Activated CD4-positive, alpha-beta T cell treated with anti-CD3 and anti-CD28 coated beads, Interleukin-2, amount 10 ng/mL, durations not matched to agents 24 days and 14 days (primary cell): ENCODE measurements around the gene NUTM2B. TPM values are rescaled to one million over a fixed set of nuclear protein-coding genes. Genes with fewer than 3 reads are reported as not detected.
A peak's percentile ranks its signal among the peaks of the same experiment; 100 is the strongest.
"Not testable (repeated sequence)": the region's sequence is repeated elsewhere in the genome, so short reads cannot be mapped to it uniquely, and the experiment has no call there.

Experiments
- DNase-seq: peaks from one replicate; pipeline ENCODE4 v3.0.0; 2022
- H3K27ac Mint-ChIP-seq: one replicate; pipeline ENCODE4 v1.8.0; 2022; ENCODE audit warnings: mild to moderate bottlenecking, mixed read lengths
- H3K27me3 Mint-ChIP-seq: one replicate; pipeline ENCODE4 v1.8.0; 2022; ENCODE audit warnings: mixed read lengths
- H3K36me3 Mint-ChIP-seq: one replicate; pipeline ENCODE4 v1.8.0; 2022; ENCODE audit warnings: low read depth, mild to moderate bottlenecking, mixed read lengths
- H3K4me1 Mint-ChIP-seq: one replicate; pipeline ENCODE4 v1.8.0; 2021; ENCODE audit warnings: mixed read lengths
- H3K4me3 Mint-ChIP-seq: one replicate; pipeline ENCODE4 v1.8.0; 2022; ENCODE audit warnings: mild to moderate bottlenecking, moderate library complexity, mixed read lengths
- H3K9me3 Mint-ChIP-seq: one replicate; pipeline ENCODE4 v1.8.0; 2021; ENCODE audit warnings: mixed read lengths
- intact Hi-C: fragments of 100-400 bp; cut with micrococcal nuclease; formaldehyde crosslinking; loops from one replicate; pipeline ENCODE4 v1.15.1; 2023
- total RNA-seq: library from RNA; stranded (reverse); gene quantifications from 2 replicates; pipeline ENCODE4 v1.2.3, GENCODE V29; 2022

The NUTM2B gene
- total RNA-seq, 1 donor from 2014 or later: 0.91 TPM

DNA sequence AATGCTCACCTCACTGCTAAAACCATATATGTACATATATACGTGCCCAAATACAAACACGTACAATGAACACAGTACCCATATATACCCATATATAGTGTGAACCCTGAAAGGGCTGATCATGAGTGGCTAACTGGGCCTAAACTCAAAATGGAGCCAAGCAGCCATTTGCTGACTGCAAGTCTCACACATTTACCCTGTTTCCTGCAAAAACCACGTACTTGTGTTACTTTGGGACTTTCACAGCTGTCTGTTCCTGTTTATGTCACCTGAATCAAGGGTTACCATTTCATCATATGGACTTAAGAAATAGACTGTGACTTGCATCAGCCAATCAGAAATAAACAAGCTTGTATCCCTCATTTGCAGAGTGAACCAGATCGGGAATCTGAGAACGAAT, 5.9 kb upstream of the NUTM2B start:
- DNase-seq, H3K4me1 Mint-ChIP-seq, H3K4me3 Mint-ChIP-seq, H3K36me3 Mint-ChIP-seq, intact Hi-C loops, H3K27ac Mint-ChIP-seq, H3K9me3 Mint-ChIP-seq, H3K27me3 Mint-ChIP-seq: not testable (repeated sequence)

DNA sequence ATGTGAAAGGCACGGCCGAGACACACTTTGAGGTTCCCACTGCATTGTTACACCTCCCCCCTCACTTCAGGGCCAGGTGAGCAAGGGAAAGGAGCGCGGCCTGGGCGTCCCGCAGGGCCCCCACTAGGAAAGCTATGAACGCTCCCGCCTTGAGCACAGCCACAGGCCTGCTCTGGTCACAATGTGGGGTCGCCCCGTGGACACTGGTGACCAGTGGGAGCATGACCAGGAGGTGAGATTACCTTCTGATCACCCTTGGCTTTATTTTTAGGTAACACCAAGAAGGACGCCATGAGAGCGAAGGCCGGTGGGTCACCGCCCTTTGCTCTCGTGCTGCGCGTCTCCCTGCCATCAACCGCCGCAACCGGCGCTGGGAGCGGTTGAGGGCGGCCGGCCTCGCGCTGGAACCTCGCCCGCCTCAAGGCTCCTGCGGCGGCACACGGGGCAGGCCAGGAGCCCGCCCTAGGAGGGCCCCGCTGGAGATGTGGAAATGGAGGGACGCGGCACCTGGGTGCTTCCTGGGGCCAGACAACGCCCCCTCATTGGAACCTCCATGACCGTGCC, 2.6 kb upstream of the NUTM2B start:
- H3K36me3 Mint-ChIP-seq, H3K4me3 Mint-ChIP-seq, H3K4me1 Mint-ChIP-seq, H3K27ac Mint-ChIP-seq, H3K9me3 Mint-ChIP-seq, H3K27me3 Mint-ChIP-seq, intact Hi-C loops: not testable (repeated sequence)
- peak; percentile 35 for DNase-seq

DNA sequence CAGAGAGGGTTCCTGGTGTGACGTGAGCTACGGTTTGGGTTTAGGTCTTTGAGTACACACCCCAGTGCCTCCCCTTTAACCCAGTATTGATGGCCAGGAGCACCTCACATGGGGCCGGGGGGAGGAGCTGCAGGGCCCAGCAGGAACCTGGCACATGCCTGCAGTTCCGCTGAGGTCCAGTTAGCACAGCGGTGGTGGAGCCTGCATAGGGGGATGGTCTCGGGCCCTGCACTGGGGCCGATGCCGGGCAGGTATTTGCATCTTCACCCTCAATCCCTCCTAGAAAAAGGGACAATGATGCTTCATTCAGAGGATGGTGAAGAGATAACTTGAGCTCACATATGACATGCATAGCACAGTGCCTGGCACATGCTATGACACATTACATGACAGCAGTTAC, 4.0 kb downstream of the NUTM2B start:
- H3K4me1 Mint-ChIP-seq, intact Hi-C loops, DNase-seq: not testable (repeated sequence)

GRCh38 chr10:79714976-79715375, 11.9 kb downstream of the NUTM2B start:
- H3K27me3 Mint-ChIP-seq, H3K9me3 Mint-ChIP-seq, H3K36me3 Mint-ChIP-seq, intact Hi-C loops, H3K27ac Mint-ChIP-seq, H3K4me1 Mint-ChIP-seq, H3K4me3 Mint-ChIP-seq: not testable (repeated sequence)
- peak; percentile 42 for DNase-seq

More for the DNA sequence above, 4.0 kb downstream of the NUTM2B start:
- H3K36me3 Mint-ChIP-seq, H3K27ac Mint-ChIP-seq, H3K27me3 Mint-ChIP-seq, H3K9me3 Mint-ChIP-seq, H3K4me3 Mint-ChIP-seq: not testable (repeated sequence)

DNA sequence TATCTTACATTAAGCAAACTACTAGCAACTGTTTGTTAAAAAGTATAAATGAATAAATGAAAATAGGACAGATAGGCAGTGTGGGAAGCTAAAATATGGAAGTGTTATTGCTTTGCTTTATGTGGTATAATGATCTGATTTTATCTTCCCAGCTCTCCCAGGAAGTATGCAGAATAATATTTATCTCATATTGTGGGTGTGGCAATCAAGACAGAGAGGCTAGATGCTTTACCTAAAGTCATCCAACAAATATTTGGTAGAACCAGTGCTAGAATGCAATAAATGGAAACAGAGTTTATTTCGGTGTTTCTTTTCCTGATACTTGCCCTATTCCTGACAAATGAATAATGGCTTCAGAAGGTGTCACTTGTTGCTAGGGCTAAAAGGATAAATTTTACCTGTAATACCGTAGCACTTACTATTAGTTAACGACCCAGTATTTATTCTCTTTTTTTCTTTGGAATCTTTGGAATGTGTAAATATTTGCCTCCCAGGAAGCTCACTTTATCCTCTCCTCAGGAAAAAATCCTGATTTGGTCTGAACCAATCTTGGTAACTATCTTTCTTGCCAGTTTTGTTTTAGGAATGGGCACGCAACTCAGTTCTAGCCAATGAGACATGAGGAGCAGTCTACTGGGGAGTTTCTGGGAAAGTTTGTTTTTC, 14.0 kb downstream of the NUTM2B start:
- H3K36me3 Mint-ChIP-seq, H3K4me3 Mint-ChIP-seq, H3K9me3 Mint-ChIP-seq, H3K27me3 Mint-ChIP-seq, H3K4me1 Mint-ChIP-seq, intact Hi-C loops, H3K27ac Mint-ChIP-seq, DNase-seq: not testable (repeated sequence)

DNA sequence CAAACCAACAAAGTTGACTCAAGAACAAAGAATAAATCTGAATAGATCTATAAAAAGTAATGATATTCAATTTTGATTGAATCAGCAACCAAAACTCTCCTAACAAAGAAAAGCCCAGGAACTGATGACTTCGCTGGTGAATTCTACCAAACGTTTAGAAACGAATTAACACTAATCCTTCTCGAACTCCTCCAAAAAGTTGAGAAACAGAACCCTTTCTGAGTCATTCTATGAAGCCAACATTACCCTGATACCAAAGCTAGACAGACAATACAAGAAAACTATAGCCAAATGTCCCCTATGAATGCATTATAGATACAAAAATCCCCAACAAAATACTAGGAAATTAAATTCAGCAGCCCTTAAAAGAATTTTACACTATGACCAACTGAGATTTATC, 17.0 kb downstream of the NUTM2B start:
- H3K27me3 Mint-ChIP-seq, H3K9me3 Mint-ChIP-seq, H3K4me1 Mint-ChIP-seq, H3K36me3 Mint-ChIP-seq, DNase-seq, H3K27ac Mint-ChIP-seq, intact Hi-C loops, H3K4me3 Mint-ChIP-seq: not testable (repeated sequence)

DNA sequence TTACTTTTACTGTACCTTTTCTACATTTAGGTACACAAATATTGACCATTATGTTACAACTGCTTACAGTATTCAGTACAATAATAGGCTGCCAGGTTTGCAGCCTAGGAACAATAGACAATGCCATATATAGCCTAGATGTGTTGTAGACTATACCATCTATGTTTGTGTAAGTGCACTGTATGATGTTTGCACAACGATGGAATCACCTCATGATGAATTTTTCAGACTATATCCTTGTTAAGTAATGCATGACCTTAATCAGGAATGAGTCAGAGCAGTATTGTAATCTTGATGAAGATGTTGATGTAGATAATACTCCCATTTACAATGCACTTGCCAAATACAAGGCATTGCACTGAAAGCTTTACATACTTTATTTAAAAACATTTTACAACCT, 23.6 kb downstream of the NUTM2B start:
- H3K27ac Mint-ChIP-seq, intact Hi-C loops, H3K4me3 Mint-ChIP-seq, H3K27me3 Mint-ChIP-seq, H3K4me1 Mint-ChIP-seq, DNase-seq, H3K9me3 Mint-ChIP-seq, H3K36me3 Mint-ChIP-seq: not testable (repeated sequence)

- DNase-seq, H3K27me3 Mint-ChIP-seq, intact Hi-C loops, H3K4me3 Mint-ChIP-seq, H3K4me1 Mint-ChIP-seq, H3K27ac Mint-ChIP-seq, H3K9me3 Mint-ChIP-seq: not testable (repeated sequence)
- H3K36me3 Mint-ChIP-seq: peaks cover 29% of the 10 kb centered on the region
Measured at GRCh38 chr10:79744844-79745243, 41.8 kb downstream of the NUTM2B start.

DNA sequence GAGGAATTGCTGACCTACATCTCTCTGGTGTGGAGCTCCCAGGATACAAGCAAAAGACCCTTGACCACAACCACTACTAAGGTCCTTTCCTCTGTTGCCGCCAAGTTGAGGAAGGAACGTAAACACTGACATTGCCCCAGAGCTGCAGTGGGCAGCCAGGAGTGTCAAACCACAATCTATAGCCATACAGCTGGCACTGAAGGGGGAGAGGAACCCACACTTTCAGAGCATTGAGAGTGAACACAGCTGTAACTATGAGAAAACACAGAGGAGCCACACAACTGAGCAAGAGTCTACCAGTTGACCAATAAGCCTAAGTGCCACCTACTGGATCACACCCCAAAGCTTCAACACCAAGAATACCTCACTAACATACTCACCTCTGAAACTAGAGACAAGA, 45.5 kb downstream of the NUTM2B start:
- peaks cover 28% of the 10 kb centered on the region for H3K36me3 Mint-ChIP-seq
- intact Hi-C loops, DNase-seq, H3K9me3 Mint-ChIP-seq, H3K27me3 Mint-ChIP-seq, H3K27ac Mint-ChIP-seq, H3K4me1 Mint-ChIP-seq, H3K4me3 Mint-ChIP-seq: not testable (repeated sequence)

GRCh38 chr10:79753601-79754000, 50.6 kb downstream of the NUTM2B start:
- H3K4me1 Mint-ChIP-seq, H3K27ac Mint-ChIP-seq, H3K9me3 Mint-ChIP-seq, DNase-seq, intact Hi-C loops, H3K4me3 Mint-ChIP-seq, H3K27me3 Mint-ChIP-seq: not testable (repeated sequence)
- peaks cover 22% of the 10 kb centered on the region for H3K36me3 Mint-ChIP-seq

DNA sequence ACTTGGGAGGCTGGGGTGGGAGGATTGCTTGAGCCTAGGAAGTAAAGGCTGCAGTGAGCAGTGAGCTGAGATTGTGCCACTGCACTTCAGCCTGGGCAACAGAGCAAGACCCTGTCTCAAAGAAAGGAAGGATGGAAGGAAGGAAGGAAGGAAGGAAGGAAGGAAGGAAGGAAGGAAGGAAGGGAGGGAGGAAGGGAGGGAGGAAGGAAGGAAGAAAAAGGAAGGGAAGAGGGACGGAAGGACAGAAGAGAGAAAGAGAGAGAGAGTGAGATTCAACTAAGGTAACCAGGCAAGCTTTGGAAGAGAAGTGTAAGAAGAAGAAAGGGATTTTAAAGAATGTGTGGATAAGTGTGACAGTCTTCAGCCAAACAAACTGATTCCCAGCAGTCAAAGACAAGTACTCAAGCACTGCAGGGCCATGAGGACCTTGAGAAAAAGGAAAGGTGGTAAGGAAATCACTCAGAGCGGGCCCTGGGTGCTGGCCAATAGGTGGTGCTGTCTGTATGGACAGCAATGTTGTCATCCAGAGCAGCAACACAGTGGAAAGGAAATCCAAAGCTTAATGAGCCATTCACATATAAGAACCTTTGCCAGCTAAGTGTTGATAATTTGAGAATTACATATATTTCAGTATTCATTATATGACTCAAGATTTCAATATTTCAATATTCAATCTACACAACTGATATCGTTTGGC, 55.4 kb downstream of the NUTM2B start:
- not testable (repeated sequence) for DNase-seq, H3K27me3 Mint-ChIP-seq, H3K9me3 Mint-ChIP-seq

More for the DNA sequence above, 55.4 kb downstream of the NUTM2B start:
- H3K27ac Mint-ChIP-seq, intact Hi-C loops, H3K4me1 Mint-ChIP-seq, H3K4me3 Mint-ChIP-seq: not testable (repeated sequence)
- H3K36me3 Mint-ChIP-seq: peaks cover 20% of the 10 kb centered on the region

Other genes starting within 250 kb of the NUTM2B start
- 0.40 and 0.45 TPM in 2 replicates for gene EIF5AL1, start 190.7 kb upstream of the NUTM2B start, total RNA-seq
- gene SFTPA2, start 142.8 kb upstream of the NUTM2B start, total RNA-seq: not detected in 2 replicates
- gene SFTPA1, start 92.3 kb upstream of the NUTM2B start, total RNA-seq: not detected in 2 replicates
- 0.19 TPM in 1 of 2 replicates, not detected in the other for gene NUTM2E, start 123.5 kb downstream of the NUTM2B start, total RNA-seq
- not detected in 2 replicates for gene SFTPD, start 245.9 kb downstream of the NUTM2B start, total RNA-seq